Measurements from ENCODE around the gene NBDY. TPM values are rescaled to one million over a fixed set of nuclear protein-coding genes. Genes with fewer than 3 reads are reported as not detected.

NBDY gene
- total and polyA plus RNA-seq, 2 of the 13 experiments (the other 11 are each of a cell fraction or from before 2014, with no cell fraction given), result 1.4 to 1.7 TPM

DNA sequence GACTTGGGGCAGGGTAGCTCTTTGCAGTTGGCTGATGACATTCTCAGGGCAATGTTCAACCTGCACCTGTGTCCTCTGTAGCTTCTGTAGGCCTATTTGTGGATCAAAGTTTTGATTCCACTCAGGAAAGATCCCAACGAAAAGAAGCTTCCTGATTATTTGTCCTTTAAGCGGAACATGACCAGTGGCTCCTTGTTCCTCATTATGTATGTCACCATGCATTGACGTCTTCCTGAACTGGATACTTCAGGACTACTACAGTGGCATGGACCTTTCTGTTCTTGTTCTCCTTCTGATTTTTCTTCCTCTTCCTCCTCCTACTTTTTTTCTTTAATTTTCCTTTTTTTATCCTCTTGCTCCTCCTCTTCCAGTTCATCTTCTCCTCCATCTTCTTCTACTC lies 62.4 kb downstream of the NBDY start:
- CTCF ChIA-PET (ENCODE audit: low intra/inter-chr PET ratio, low total read pairs), result no interaction called here
- Histone ChIP-seq H3K9ac (ENCODE audit: insufficient read depth, low read depth, low read length) (no peak overlapping the region), H3K79me2 (ENCODE audit: insufficient read depth, low read length) (no peaks in the 10 kb centered on the region), H3K4me1 (ENCODE audit: insufficient read depth, low read length) (peaks cover 3% of the 10 kb centered on the region), H4K20me1 (ENCODE audit: insufficient read depth, low read length) (no peaks in the 10 kb centered on the region), H3K36me3 (replicated peaks in 1 of 2; ENCODE audit: control insufficient read depth in 1 of 2, insufficient read depth in 2 of 2, low read length in 2 of 2) (no peaks in the 10 kb centered on the region), H2AFZ (ENCODE audit: low read length) (no peak overlapping the region), H3K4me3 (replicated peaks in 1 of 3; ENCODE audit: insufficient read depth in 1 of 3, low read depth in 2 of 3, low read length in 3 of 3) (no peak overlapping the region), H3K27ac (ENCODE audit: extremely low read length, insufficient read depth, low read length) (no peak overlapping the region), H3K4me2 (ENCODE audit: low read depth, low read length) (no peak overlapping the region), H3K9me3 (ENCODE audit: low read length) (no peaks in the 10 kb centered on the region), H3K27me3 (ENCODE audit: control insufficient read depth in 1 of 2, insufficient read depth in 2 of 2, low read length in 2 of 2) (no peaks in the 10 kb centered on the region)
- BruUV-seq (replicated peaks), result no TSS peak
- DNase-seq (ENCODE audit: low spot score), result no peak
- POLR2A ChIA-PET, result no interaction called here
- intact Hi-C loops (cut with micrococcal nuclease; ENCODE audit: unreplicated experiment) (no loop called here), in situ Hi-C loops (cut with HindIII; ENCODE audit: extremely low pct_ligation_motif_present, low pct_unique_long_range_greater_than_20kb) (no loop called here)
- no peak for FAIRE-seq
- 64% methylated on average over 3 of the region's 3 CpGs for WGBS (ENCODE audit: low lambda C conversion rate)
- TF ChIP-seq KDM5A (IDR thresholded peaks at IDR 0.05; ENCODE audit: borderline replicate concordance, low read length) (no peak), ZNF572 (CRISPR knock-in tag; IDR thresholded peaks at IDR 0.05) (no peak), ZNF547 (CRISPR knock-in tag; IDR thresholded peaks at IDR 0.05) (no peak), KAT8 (CRISPR knock-in tag; IDR thresholded peaks at IDR 0.05) (no peak)
- TF ChIP-seq, protein P1, sequence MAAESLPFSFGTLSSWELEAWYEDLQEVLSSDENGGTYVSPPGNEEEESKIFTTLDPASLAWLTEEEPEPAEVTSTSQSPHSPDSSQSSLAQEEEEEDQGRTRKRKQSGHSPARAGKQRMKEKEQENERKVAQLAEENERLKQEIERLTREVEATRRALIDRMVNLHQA (CRISPR knock-in tag; IDR thresholded peaks at IDR 0.05), result no peak
- TF ChIP-seq, protein P2, sequence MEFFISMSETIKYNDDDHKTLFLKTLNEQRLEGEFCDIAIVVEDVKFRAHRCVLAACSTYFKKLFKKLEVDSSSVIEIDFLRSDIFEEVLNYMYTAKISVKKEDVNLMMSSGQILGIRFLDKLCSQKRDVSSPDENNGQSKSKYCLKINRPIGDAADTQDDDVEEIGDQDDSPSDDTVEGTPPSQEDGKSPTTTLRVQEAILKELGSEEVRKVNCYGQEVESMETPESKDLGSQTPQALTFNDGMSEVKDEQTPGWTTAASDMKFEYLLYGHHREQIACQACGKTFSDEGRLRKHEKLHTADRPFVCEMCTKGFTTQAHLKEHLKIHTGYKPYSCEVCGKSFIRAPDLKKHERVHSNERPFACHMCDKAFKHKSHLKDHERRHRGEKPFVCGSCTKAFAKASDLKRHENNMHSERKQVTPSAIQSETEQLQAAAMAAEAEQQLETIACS (CRISPR knock-in tag; IDR thresholded peaks at IDR 0.05), result no peak
- TF ChIP-seq, protein P3, sequence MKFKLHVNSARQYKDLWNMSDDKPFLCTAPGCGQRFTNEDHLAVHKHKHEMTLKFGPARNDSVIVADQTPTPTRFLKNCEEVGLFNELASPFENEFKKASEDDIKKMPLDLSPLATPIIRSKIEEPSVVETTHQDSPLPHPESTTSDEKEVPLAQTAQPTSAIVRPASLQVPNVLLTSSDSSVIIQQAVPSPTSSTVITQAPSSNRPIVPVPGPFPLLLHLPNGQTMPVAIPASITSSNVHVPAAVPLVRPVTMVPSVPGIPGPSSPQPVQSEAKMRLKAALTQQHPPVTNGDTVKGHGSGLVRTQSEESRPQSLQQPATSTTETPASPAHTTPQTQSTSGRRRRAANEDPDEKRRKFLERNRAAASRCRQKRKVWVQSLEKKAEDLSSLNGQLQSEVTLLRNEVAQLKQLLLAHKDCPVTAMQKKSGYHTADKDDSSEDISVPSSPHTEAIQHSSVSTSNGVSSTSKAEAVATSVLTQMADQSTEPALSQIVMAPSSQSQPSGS (CRISPR knock-in tag; IDR thresholded peaks at IDR 0.05), result no peak
- no peak for ATAC-seq
